GM13976 (cell line): ENCODE results near the gene CPN2.

ENCODE experiments used
- DNase-seq: peaks from one replicate; pipeline ENCODE4 v3.0.0; 2012; ENCODE audit warnings: low spot score
- in situ Hi-C: fragments of 300-500 bp; cut with MboI; formaldehyde crosslinking; loops from one replicate; pipeline ENCODE4 v1.12.0; 2022; ENCODE audit warnings: low sequenced_read_pairs, mixed read lengths, inconsistent platforms; ENCODE audit not compliant: unreplicated experiment
- TF ChIP-seq, protein P1 (sequence below): IDR thresholded peaks from 2 replicates; pipeline ENCODE4 v1.5.1; 2012; ENCODE audit warnings: borderline replicate concordance, mild to moderate bottlenecking; ENCODE audit not compliant: insufficient read depth; ENCODE audit errors: extremely low read depth, missing control alignments, control extremely low read depth

Gene CPN2

DNA sequence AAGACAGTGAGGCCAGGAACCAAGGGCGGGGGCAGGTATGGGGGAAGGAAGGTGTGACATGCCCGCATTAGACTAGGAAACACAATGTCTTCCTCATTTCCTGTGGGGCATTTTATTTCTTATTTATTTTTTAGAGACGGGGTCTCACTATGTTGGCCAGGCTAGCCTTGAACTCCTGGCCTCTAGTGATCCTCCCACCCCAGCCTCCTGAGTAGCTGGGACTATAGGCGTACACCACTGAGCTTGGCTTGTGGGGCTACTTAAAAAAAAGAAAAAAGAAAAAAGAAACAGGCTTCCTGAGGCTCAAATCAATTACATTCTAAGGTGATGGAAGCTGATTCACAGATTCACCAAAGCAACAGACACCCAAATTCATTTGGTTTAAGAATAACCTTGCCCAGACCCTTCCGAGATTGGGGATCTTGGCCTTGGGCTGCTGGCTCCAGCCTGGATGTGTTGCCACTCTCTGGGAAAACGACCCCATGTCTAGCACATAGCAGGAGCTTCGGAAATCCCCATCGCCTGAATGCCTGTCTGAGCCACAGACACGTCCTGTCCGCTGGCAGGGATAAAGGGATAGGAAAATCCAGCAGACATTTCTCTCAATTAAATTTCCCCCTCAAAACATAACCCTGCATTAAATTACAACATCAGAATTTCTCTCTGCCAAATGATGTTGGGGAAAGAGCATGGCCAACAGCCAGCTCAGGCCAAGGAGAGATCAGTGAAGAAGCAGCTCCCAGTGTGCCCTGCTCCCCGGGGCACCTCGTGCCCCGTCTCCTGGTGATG, 13.0 kb downstream of the CPN2 start:
- DNase-seq, result no peak
- TF ChIP-seq, protein P1, sequence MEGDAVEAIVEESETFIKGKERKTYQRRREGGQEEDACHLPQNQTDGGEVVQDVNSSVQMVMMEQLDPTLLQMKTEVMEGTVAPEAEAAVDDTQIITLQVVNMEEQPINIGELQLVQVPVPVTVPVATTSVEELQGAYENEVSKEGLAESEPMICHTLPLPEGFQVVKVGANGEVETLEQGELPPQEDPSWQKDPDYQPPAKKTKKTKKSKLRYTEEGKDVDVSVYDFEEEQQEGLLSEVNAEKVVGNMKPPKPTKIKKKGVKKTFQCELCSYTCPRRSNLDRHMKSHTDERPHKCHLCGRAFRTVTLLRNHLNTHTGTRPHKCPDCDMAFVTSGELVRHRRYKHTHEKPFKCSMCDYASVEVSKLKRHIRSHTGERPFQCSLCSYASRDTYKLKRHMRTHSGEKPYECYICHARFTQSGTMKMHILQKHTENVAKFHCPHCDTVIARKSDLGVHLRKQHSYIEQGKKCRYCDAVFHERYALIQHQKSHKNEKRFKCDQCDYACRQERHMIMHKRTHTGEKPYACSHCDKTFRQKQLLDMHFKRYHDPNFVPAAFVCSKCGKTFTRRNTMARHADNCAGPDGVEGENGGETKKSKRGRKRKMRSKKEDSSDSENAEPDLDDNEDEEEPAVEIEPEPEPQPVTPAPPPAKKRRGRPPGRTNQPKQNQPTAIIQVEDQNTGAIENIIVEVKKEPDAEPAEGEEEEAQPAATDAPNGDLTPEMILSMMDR, result no peak
- in situ Hi-C loops, result loop anchor here (25.0 kb wide), 1 partner anchor 249 kb away; no protein-coding TSS in a partner anchor

DNA sequence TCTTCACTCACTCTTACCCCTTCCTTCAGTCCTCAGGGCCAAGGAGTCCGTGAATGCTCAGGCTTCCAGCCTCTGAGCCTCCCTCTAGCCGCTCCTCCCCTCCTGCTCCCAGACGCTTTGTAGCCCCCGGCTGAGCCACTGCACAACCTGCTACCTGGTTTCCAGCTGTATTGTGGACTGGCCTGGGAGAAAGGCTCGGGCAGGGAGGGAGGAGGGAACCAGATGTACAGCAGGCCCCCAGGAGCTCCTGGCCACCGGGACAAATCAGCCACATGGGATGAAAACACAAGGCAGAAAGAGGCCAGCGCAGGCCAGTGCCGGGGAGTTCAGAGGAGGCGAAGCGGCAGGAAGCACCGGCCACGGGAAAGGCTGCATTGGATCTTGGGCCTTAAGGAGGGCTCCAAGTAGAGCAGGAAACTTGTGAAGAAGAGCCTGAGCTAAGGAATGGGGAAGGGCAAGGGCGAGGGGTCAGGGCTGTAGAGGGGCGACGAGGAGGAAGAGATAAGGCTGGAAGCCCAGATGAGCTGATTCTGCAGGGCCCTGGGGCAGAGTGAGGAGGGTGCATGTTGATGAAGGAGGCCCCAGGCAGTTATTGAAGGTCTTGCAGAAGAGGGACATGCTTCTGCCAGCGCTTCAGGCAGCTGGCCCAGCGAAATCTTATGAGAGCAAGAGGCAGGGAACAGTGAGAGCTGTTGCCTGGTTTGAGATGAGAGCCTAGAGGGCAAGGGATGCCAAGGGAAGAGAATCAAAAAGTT, 14.3 kb downstream of the CPN2 start:
- TF ChIP-seq, protein P1, result no peak
- in situ Hi-C loops, result loop anchor here (25.0 kb wide), 1 partner anchor 251 kb away; no protein-coding TSS in a partner anchor
- DNase-seq, result no peak

DNA sequence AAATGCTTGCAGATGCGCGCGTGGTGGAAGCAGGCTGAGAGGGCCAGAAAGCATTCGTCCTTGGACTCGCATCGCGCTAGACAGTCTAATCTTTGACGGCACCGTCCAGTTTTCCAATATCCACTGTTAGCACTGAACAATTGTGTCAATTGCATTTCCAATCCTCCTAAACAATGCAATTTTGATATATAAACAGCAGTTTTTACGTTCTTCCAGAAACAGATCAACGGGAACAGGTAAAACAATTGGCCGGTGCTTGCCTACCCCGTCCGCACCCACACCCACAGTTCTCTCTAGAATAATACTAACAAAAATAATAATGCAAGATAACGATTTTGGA, 17.2 kb downstream of the CPN2 start:
- TF ChIP-seq, protein P1, result no peak
- in situ Hi-C loops, result loop anchor here (25.0 kb wide), 1 partner anchor 253 kb away; no protein-coding TSS in a partner anchor

DNA sequence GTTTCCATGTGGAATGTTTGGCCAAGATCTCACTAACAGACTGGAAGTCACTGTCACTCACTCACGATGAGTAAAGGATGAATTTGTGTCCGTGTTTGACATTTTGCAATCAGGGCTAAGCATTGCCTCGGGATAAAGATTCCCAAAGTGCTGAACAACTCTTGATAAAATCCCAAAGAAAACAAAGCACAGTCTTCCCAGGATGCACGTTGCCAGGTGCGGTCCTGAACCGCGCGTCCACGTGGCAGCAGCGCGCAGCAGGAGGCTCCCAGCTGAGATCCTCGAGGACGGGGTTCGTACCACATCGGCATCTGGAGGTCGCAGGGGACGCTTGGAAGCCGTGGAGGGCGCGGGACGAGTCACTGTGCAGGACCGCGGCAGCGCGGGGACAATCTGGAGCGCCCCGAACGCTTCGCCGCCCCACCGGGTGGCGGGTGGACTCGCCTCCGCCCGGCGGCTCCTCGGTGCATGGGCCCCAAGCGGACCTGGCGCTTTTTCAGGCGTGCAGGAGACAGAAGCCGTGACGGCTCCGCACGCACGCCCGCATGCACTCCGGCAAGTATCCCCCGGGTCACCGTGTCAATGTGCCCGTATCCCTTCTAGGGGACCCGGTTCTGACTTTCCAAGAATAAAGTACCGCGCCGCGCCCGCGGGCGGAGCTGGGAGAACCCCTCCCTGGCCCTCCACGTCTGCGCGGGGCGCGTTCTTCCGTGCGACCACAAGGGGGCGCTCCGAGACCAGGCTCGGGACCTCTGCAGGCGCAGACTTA, 17.7 kb downstream of the CPN2 start:
- TF ChIP-seq, protein P1, result peak; percentile 96
- peak; percentile 90 for DNase-seq
- in situ Hi-C loops, result loop anchor here (25.0 kb wide), 1 partner anchor 254 kb away; no protein-coding TSS in a partner anchor

More for the DNA sequence above, 17.2 kb downstream of the CPN2 start:
- no peak for DNase-seq

DNA sequence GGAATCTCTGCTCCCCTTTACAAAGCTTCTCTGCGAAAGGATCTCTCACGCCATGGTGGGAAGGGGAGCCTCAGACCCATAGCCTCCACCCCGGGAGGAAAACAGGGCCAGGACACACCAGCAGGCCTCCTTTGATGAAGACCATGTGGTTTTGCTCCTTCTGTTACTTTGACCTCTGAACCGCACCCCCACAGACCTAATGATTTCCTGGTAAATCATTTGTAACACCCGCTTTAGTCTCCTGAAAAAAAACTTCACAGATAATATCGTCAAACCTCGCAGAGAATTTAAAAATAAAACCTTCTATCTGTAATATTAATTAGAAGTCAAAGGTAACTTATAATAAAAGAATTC, 18.3 kb downstream of the CPN2 start:
- in situ Hi-C loops, result loop anchor here (25.0 kb wide), 1 partner anchor 254 kb away; no protein-coding TSS in a partner anchor
- no peak for DNase-seq
- TF ChIP-seq, protein P1, result no peak

DNA sequence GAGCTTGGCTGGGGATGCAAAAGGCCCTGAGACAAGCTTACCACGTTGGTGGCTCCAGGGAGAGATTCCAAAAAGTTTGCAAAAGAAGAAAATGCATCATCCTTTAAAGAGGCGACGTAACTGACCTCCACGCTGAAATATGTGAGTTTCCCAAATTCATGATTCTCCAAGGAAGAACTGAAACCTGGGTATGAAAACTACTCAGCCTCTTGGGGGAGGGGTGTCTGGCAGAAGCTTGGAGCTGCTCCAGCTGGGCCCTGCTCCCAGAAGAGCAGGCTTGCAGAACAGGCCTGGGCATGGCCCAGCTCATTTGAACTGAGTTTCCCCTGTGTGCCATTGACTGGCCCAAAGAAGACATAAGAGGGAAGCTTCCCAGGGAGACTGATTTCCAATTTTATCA, 20.5 kb downstream of the CPN2 start:
- in situ Hi-C loops, result loop anchor here (25.0 kb wide), 1 partner anchor 257 kb away; no protein-coding TSS in a partner anchor
- DNase-seq, result no peak

More for the DNA sequence above, 20.5 kb downstream of the CPN2 start:
- TF ChIP-seq, protein P1, result no peak
